Keratinocyte (primary cell): Measurements from ENCODE around the gene GNAS-AS1.

Source experiments
- EZH2 ChIP-seq: IDR thresholded peaks from one replicate; pipeline ENCODE4 v1.6.1; 2012; ENCODE audit warnings: inconsistent platforms, mild to moderate bottlenecking, low read length, moderate library complexity
- TF ChIP-seq, protein P1 (sequence below), 3 experiments: IDR thresholded peaks in 1 of 3; conservative IDR thresholded peaks in 1 of 3; optimal IDR thresholded peaks in 1 of 3; 2 replicates in 2 of 3; 3 replicates in 1 of 3; pipeline versions ENCODE3 to v1.5.1; 2011; ENCODE audit warnings: low read length in 3 of 3, mild to moderate bottlenecking in 3 of 3, moderate library complexity in 2 of 3, control low read depth in 1 of 3, inconsistent platforms in 1 of 3; ENCODE audit not compliant: insufficient read depth in 2 of 3; ENCODE audit errors: extremely low read depth in 1 of 3

DNA sequence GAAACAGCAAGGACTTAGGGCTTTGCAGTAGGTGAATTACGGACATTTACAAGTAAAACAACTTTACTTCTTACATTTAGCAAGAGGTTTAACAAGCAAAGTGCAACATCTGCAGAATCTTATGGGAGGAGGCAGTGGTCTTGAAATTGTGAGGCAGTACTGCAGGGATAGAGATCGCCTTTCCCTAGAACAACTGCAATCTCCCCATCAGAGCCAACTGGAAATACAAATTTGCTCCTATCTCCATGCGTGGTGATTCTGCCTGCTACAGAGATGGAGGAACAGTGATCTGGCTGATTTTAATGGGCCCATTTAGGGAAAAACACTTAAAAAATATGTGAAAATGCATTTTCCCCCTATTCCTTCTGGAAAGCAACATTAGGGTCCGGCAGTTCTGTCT lies 27.7 kb upstream of the GNAS-AS1 start:
- TF ChIP-seq EZH2: no peak
- TF ChIP-seq, protein P1, sequence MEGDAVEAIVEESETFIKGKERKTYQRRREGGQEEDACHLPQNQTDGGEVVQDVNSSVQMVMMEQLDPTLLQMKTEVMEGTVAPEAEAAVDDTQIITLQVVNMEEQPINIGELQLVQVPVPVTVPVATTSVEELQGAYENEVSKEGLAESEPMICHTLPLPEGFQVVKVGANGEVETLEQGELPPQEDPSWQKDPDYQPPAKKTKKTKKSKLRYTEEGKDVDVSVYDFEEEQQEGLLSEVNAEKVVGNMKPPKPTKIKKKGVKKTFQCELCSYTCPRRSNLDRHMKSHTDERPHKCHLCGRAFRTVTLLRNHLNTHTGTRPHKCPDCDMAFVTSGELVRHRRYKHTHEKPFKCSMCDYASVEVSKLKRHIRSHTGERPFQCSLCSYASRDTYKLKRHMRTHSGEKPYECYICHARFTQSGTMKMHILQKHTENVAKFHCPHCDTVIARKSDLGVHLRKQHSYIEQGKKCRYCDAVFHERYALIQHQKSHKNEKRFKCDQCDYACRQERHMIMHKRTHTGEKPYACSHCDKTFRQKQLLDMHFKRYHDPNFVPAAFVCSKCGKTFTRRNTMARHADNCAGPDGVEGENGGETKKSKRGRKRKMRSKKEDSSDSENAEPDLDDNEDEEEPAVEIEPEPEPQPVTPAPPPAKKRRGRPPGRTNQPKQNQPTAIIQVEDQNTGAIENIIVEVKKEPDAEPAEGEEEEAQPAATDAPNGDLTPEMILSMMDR (optimal IDR thresholded peaks at IDR 0.05 in 1 of 3, IDR thresholded peaks at IDR 0.05 in 1 of 3, conservative IDR thresholded peaks at IDR 0.05 in 1 of 3; ENCODE audit: extremely low read depth in 1 of 3, insufficient read depth in 2 of 3, low read length in 3 of 3): no peak
